Upper lobe of left lung (tissue), 6 donors: Measurements from ENCODE around the gene TM9SF2. TPM values are rescaled to one million over a fixed set of nuclear protein-coding genes. Genes with fewer than 3 reads are reported as not detected.

Experiments used
- ATAC-seq, 2 donors: fragments of 200-7000 bp; cut with Tn5 transposase; one replicate each; pipeline ENCODE4 v1.9.1; 2022; ENCODE audit warnings: mild to moderate bottlenecking in 2 of 2, moderate library complexity in 2 of 2; ENCODE audit not compliant: low FRiP score in 2 of 2
- DNase-seq, 2 donors: peaks; one replicate each; pipeline ENCODE4 v3.0.0-alpha.2; 2019 to 2020
- H3K27ac ChIP-seq, 4 donors: fragments of 200-600 bp; sonication (generic); one replicate each; pipeline ENCODE4 v1.5.1; 2016 to 2019
- H3K27me3 ChIP-seq, 4 donors: fragments of 200-600 bp; sonication (generic); one replicate each; pipeline ENCODE4 v1.5.1; 2017 to 2019
- H3K36me3 ChIP-seq, 4 donors: fragments of 200-600 bp; sonication (generic); one replicate each; pipeline ENCODE4 v1.5.1; 2016 to 2019
- H3K4me1 ChIP-seq, 4 donors: fragments of 200-600 bp; sonication (generic); one replicate each; pipeline ENCODE4 v1.5.1; 2018 to 2019
- H3K4me3 ChIP-seq, 4 donors: fragments of 200-600 bp; sonication (generic); one replicate each; pipeline ENCODE4 v1.5.1; 2017 to 2019; ENCODE audit warnings: mild to moderate bottlenecking in 2 of 4, moderate library complexity in 1 of 4
- H3K9me3 ChIP-seq, 4 donors: fragments of 200-600 bp; sonication (generic); one replicate each; pipeline ENCODE4 v1.5.1; 2018 to 2019
- CTCF ChIP-seq, 6 experiments: fragments of 450-650 bp in 4 of 6; fragments of 200-600 bp in 2 of 6; sonication (generic) in 2 of 6; IDR thresholded peaks; one replicate each; pipeline ENCODE4 v1.5.1; 2016 to 2019; ENCODE audit warnings: antibody characterized with exemption in 6 of 6
- EP300 ChIP-seq, 4 donors: sonication (generic); formaldehyde crosslinking; IDR thresholded peaks; one replicate each; pipeline ENCODE4 v1.5.1; 2017; ENCODE audit warnings: antibody characterized with exemption in 4 of 4, control low read depth in 2 of 4
- POLR2A ChIP-seq, 4 donors: fragments of 450-650 bp; IDR thresholded peaks; one replicate each; pipeline ENCODE4 v1.5.1; 2016 to 2017; ENCODE audit warnings: antibody characterized with exemption in 4 of 4, mild to moderate bottlenecking in 2 of 4
- POLR2AphosphoS5 ChIP-seq, 2 donors: sonication (generic); formaldehyde crosslinking; IDR thresholded peaks; one replicate each; pipeline ENCODE4 v1.5.1; 2017; ENCODE audit warnings: antibody characterized with exemption in 2 of 2
- whole genome bisulfite sequencing, 2 donors: methylation state at CpG; one replicate each; pipeline ENCODE4 v1.1.5; 2017 to 2018; 5-methylcytosine and 5-hydroxymethylcytosine counted together
- total RNA-seq, 6 donors: library from RNA; depleted of rRNA in 4 of 6; stranded (reverse); fragments of >200 nt in 4 of 6; gene quantifications; one replicate each; pipeline versions ENCODE4 v1.1.0 to v1.2.1, GENCODE V29; 2016 to 2021
- donor health status: DM: no; HTN: no; CAD: no; lungs with moderate emphysema.
- donor health status: DM: no; HTN: yes; CAD: no; lungs with severe emphysema.

Gene TM9SF2
- total RNA-seq, 6 donors from 2014 or later, result 34.7 to 142 (median 116) TPM

GRCh38 chr13:99517577-99517976 lies 16.3 kb downstream of the TM9SF2 start:
- H3K36me3 ChIP-seq, result peaks cover 0 to 51% (median 21%) of the 10 kb centered on the region in 4 donors
- no peak for DNase-seq
- H3K27ac ChIP-seq, result no peak overlapping the region
- H3K27me3 ChIP-seq, result no peaks in the 10 kb centered on the region
- H3K4me1 ChIP-seq, result peaks cover 7 to 29% (median 14%) of the 10 kb centered on the region in 4 donors
- 86 to 94% methylated on average over 2 of the region's 2 CpGs for whole genome bisulfite sequencing, 2 donors
- no peak for ATAC-seq
- no peak overlapping the region for H3K4me3 ChIP-seq
- no peaks in the 10 kb centered on the region for H3K9me3 ChIP-seq
- TF ChIP-seq CTCF (IDR thresholded peaks at IDR 0.05) (no peak), EP300 (IDR thresholded peaks at IDR 0.05) (no peak), POLR2AphosphoS5 (IDR thresholded peaks at IDR 0.05) (no peak), POLR2A (IDR thresholded peaks at IDR 0.05) (no peak)

GRCh38 chr13:99517984-99518383 lies 16.7 kb downstream of the TM9SF2 start:
- no peak for ATAC-seq
- Histone ChIP-seq H3K4me1 (peaks cover 5 to 26% (median 14%) of the 10 kb centered on the region in 4 donors), H3K9me3 (no peaks in the 10 kb centered on the region), H3K27ac (no peak overlapping the region), H3K4me3 (no peak overlapping the region), H3K27me3 (no peaks in the 10 kb centered on the region), H3K36me3 (peaks cover 0 to 55% (median 21%) of the 10 kb centered on the region in 4 donors)
- TF ChIP-seq POLR2AphosphoS5 (IDR thresholded peaks at IDR 0.05) (no peak), EP300 (IDR thresholded peaks at IDR 0.05) (no peak), POLR2A (IDR thresholded peaks at IDR 0.05) (no peak), CTCF (IDR thresholded peaks at IDR 0.05) (no peak)
- 96% methylated on average over 6 of the region's 6 CpGs for WGBS, 2 donors
- no peak for DNase-seq

- Histone ChIP-seq H3K27me3 (no peaks in the 10 kb centered on the region), H3K9me3 (no peaks in the 10 kb centered on the region), H3K4me3 (no peak overlapping the region), H3K36me3 (peaks cover 6 to 89% (median 21%) of the 10 kb centered on the region in 4 donors), H3K27ac (no peak overlapping the region), H3K4me1 (peaks cover 0 to 2% (median 0%) of the 10 kb centered on the region in 4 donors)
- TF ChIP-seq POLR2AphosphoS5 (IDR thresholded peaks at IDR 0.05) (no peak), POLR2A (IDR thresholded peaks at IDR 0.05) (no peak), CTCF (IDR thresholded peaks at IDR 0.05) (no peak), EP300 (IDR thresholded peaks at IDR 0.05) (no peak)
- no peak for ATAC-seq
- WGBS, 2 donors, result 90 to 98% methylated on average over 2 of the region's 2 CpGs
- no peak for DNase-seq
Observed at GRCh38 chr13:99522298-99522697, 21.0 kb downstream of the TM9SF2 start.

- DNase-seq, result no peak
- Histone ChIP-seq H3K27ac (no peak overlapping the region), H3K4me1 (no peaks in the 10 kb centered on the region), H3K36me3 (peaks cover 6 to 83% (median 19%) of the 10 kb centered on the region in 4 donors), H3K9me3 (no peaks in the 10 kb centered on the region), H3K27me3 (no peaks in the 10 kb centered on the region), H3K4me3 (no peak overlapping the region)
- 95 to 97% methylated on average over 4 of the region's 4 CpGs for WGBS, 2 donors
- no peak for ATAC-seq
- TF ChIP-seq CTCF (IDR thresholded peaks at IDR 0.05), result no peak
Observed at GRCh38 chr13:99523838-99524237, 22.6 kb downstream of the TM9SF2 start.

GRCh38 chr13:99525967-99526366 lies 24.7 kb downstream of the TM9SF2 start:
- H3K9me3 ChIP-seq, result no peaks in the 10 kb centered on the region
- no peak for TF ChIP-seq EP300 (IDR thresholded peaks at IDR 0.05)
- TF ChIP-seq CTCF (IDR thresholded peaks at IDR 0.05), result no peak
- TF ChIP-seq POLR2AphosphoS5 (IDR thresholded peaks at IDR 0.05), result no peak
- TF ChIP-seq POLR2A (IDR thresholded peaks at IDR 0.05), result no peak
- no peaks in the 10 kb centered on the region for H3K4me1 ChIP-seq
- H3K4me3 ChIP-seq, result no peak overlapping the region
- WGBS, 2 donors, result 93 to 95% methylated on average over 4 of the region's 4 CpGs
- H3K27ac ChIP-seq, result no peak overlapping the region
- DNase-seq (no peak), ATAC-seq (no peak)
- H3K27me3 ChIP-seq, result no peaks in the 10 kb centered on the region
- peaks cover 11 to 83% (median 16%) of the 10 kb centered on the region in 4 donors for H3K36me3 ChIP-seq
